ENCODE measurements around the gene RGS17.

RGS17 gene

DNA sequence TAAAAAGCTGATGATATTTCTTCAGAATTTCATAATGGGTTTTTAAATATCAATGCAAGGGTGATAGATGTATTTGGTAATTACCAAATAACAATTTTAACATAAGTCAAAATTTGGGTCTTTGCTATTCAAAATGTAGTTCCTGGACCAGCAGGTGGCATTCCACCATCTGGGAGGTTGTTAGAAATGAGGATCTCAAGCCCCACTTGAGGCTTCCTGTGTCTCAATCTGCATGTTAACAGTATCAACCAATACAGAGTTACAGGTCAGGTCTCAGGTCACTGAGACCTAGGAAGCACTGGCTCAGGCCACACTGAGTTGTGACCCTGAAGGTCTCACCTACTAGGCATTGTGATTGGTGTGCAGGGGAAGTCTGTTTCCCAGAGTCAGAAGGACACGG, 71.3 kb downstream of the RGS17 start:
- H3K9me3 Mint-ChIP-seq: peaks cover 18% of the 10 kb centered on the region
- no peaks in the 10 kb centered on the region for H3K4me1 Mint-ChIP-seq
- H3K36me3 Mint-ChIP-seq (ENCODE audit: low read depth): peaks cover 4% of the 10 kb centered on the region
- H3K4me3 Mint-ChIP-seq: no peak overlapping the region
- TF ChIP-seq, protein P1, sequence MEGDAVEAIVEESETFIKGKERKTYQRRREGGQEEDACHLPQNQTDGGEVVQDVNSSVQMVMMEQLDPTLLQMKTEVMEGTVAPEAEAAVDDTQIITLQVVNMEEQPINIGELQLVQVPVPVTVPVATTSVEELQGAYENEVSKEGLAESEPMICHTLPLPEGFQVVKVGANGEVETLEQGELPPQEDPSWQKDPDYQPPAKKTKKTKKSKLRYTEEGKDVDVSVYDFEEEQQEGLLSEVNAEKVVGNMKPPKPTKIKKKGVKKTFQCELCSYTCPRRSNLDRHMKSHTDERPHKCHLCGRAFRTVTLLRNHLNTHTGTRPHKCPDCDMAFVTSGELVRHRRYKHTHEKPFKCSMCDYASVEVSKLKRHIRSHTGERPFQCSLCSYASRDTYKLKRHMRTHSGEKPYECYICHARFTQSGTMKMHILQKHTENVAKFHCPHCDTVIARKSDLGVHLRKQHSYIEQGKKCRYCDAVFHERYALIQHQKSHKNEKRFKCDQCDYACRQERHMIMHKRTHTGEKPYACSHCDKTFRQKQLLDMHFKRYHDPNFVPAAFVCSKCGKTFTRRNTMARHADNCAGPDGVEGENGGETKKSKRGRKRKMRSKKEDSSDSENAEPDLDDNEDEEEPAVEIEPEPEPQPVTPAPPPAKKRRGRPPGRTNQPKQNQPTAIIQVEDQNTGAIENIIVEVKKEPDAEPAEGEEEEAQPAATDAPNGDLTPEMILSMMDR (IDR thresholded peaks at IDR 0.05; ENCODE audit: unreplicated experiment in 3 of 3): no peak
- H3K27ac Mint-ChIP-seq: no peak overlapping the region
- no peaks in the 10 kb centered on the region for H3K27me3 Mint-ChIP-seq (ENCODE audit: low read depth)

GRCh38 chr6:153059311-153059710, 71.8 kb downstream of the RGS17 start:
- peaks cover 15% of the 10 kb centered on the region for H3K9me3 Mint-ChIP-seq
- no peaks in the 10 kb centered on the region for H3K4me1 Mint-ChIP-seq
- peaks cover 4% of the 10 kb centered on the region for H3K36me3 Mint-ChIP-seq (ENCODE audit: low read depth)
- TF ChIP-seq, protein P1 (IDR thresholded peaks at IDR 0.05; ENCODE audit: unreplicated experiment in 3 of 3): no peak
- H3K27me3 Mint-ChIP-seq (ENCODE audit: low read depth): no peaks in the 10 kb centered on the region
- H3K27ac Mint-ChIP-seq: no peak overlapping the region
- no peak overlapping the region for H3K4me3 Mint-ChIP-seq

DNA sequence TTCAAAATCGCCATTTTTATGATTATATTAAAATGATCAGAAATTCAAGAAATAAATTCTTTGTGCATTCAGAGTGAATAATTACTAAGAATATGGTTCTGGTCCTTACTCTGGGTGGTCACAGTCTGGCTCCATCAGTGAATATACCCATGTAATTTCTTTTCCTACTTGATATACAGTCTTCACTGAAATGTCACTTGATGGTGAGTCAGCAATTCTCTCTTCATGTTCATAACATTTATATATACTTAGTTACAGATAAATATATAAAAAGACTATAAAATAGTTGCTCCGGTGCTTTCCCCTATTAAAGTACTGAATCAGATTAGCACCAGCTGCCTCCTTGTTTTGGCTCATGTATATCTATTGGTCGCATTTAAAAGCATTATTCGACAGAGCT, 72.2 kb downstream of the RGS17 start:
- Mint-ChIP-seq H3K27ac (no peak overlapping the region), H3K27me3 (ENCODE audit: low read depth) (no peaks in the 10 kb centered on the region), H3K9me3 (peaks cover 13% of the 10 kb centered on the region), H3K4me1 (no peaks in the 10 kb centered on the region), H3K36me3 (ENCODE audit: low read depth) (peaks cover 4% of the 10 kb centered on the region), H3K4me3 (no peak overlapping the region)
- TF ChIP-seq, protein P1 (IDR thresholded peaks at IDR 0.05; ENCODE audit: unreplicated experiment in 3 of 3): no peak

GRCh38 chr6:153058291-153058690, 72.8 kb downstream of the RGS17 start:
- H3K9me3 Mint-ChIP-seq: peaks cover 7% of the 10 kb centered on the region
- no peak overlapping the region for H3K4me3 Mint-ChIP-seq
- H3K4me1 Mint-ChIP-seq: no peaks in the 10 kb centered on the region
- TF ChIP-seq, protein P1 (IDR thresholded peaks at IDR 0.05; ENCODE audit: unreplicated experiment in 3 of 3): no peak
- H3K27ac Mint-ChIP-seq: no peak overlapping the region
- H3K36me3 Mint-ChIP-seq (ENCODE audit: low read depth): peaks cover 1% of the 10 kb centered on the region
- H3K27me3 Mint-ChIP-seq (ENCODE audit: low read depth): no peaks in the 10 kb centered on the region

DNA sequence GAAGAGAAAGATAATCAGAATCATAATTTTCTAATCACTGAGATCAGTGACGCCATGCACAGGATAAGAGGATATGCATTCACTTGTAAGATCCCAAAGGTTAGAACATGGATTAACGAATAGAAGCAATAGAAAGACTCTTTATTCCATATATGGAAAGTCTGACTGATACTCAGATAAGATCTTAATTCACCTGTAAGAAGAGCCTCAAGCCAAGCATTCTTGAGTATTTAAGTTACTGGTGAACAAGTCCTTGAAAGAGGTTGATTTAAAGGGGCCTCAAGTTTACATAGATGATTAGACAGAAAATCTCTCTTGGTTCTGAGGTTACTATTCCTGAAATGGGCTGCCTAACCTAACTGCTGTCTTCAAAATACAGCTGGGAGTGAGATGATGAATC, 74.8 kb downstream of the RGS17 start:
- Mint-ChIP-seq H3K9me3 (peaks cover 4% of the 10 kb centered on the region), H3K4me1 (no peaks in the 10 kb centered on the region), H3K27ac (no peak overlapping the region), H3K27me3 (ENCODE audit: low read depth) (no peaks in the 10 kb centered on the region), H3K4me3 (no peak overlapping the region), H3K36me3 (ENCODE audit: low read depth) (no peaks in the 10 kb centered on the region)
- TF ChIP-seq, protein P1 (IDR thresholded peaks at IDR 0.05; ENCODE audit: unreplicated experiment in 3 of 3): no peak

DNA sequence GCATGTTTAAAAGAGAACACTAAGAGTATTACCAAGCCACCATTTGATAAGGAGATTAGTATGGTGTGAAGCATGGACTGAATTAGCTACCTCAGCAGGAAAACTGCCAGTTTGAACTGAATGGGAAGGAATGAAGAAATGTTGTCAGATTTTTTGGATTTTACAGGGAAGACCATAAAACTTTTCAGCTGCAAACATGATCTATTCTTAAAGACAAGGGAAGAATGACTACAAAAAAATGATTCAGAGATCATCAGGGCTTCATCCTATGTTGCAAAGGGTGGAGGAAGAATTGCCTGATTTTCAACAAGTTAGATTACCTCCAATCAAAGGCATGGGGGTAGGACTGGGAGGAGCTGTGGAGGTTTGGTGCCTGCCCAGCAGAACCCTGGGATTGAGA, 79.3 kb downstream of the RGS17 start:
- Mint-ChIP-seq H3K9me3 (peaks cover 4% of the 10 kb centered on the region), H3K4me1 (no peaks in the 10 kb centered on the region), H3K27ac (no peak overlapping the region), H3K36me3 (ENCODE audit: low read depth) (no peaks in the 10 kb centered on the region), H3K4me3 (no peak overlapping the region), H3K27me3 (ENCODE audit: low read depth) (no peaks in the 10 kb centered on the region)
- TF ChIP-seq, protein P1 (IDR thresholded peaks at IDR 0.05; ENCODE audit: unreplicated experiment in 3 of 3): no peak

All from nephron (organoid).